ENCODE results near the gene DHX30. TPM values are rescaled to one million over a fixed set of nuclear protein-coding genes. Genes with fewer than 3 reads are reported as not detected.

The DHX30 gene
- total RNA-seq, 2 experiments from 2014 or later, result 115 to 119 TPM

GRCh38 chr3:47897954-47898353 is 95.0 kb downstream of the DHX30 start:
- ChIA-PET CTCF (interaction anchor here (0.6 kb wide), 1 partner anchor 244 kb away, joined by 3 read pairs; no protein-coding TSS in a partner anchor), POLR2A (no interaction called here)

DNA sequence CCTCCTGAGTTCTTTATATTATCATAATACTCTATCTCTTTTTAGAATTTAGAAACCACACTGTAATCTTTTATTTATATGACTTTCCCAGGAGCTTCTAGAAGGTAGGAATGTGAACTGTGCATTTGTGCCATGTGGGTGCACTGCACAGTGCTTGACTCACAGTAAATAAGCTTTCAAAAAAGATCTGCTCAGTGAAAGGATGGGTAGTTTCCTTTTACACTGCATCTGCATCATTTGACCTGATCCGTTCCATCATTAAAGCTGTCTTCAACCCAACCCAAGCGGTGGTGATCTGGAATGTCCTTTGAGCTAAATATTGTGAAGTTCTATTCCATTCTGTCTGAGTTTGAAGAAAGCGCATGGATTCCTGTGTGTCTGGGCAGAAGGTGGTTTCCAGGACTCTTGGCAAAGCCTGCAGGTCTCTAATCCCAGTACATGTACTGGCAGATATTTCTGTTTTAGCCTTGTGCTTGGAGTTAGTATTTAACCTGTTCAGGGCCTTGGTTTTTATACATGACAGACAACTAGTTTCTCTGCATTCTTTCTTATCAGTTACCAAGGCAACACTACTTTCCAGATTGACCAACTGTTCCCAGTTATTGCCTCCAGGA is 96.7 kb downstream of the DHX30 start:
- CTCF ChIA-PET, result no interaction called here
- POLR2A ChIA-PET, result no interaction called here

Other genes with a start within 250 kb of the DHX30 start
- under 1 TPM; 0.52 to 0.74 TPM for gene CSPG5, start 224.3 kb upstream of the DHX30 start, total RNA-seq
- gene SMARCC1, start 21.2 kb upstream of the DHX30 start, total RNA-seq, result 100 to 1,000 TPM; 111 TPM
- gene MAP4, start 213.3 kb downstream of the DHX30 start, total RNA-seq, result 100 to 1,000 TPM; 113 to 117 TPM

All from activated CD8-positive, alpha-beta memory T cell treated with anti-CD3 and anti-CD28 coated beads for 36 hours (primary cell).